ENCODE results near the gene BSDC1.

Gene BSDC1

DNA sequence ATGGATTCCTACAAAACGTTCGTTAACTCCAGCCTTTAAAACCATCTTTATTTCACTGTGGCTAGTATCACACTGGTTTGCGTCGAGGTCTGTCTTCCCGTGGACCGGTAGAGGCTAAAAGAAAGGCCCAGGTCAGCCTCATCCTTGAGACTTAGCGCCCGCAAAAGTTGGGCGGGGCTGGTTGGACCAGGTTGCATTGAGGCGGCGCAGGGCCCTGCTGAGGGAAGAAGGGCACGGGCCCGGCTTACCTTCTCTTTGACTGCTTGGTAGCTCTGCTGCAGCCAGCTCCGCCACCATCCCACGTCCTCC is 455 bp downstream of the BSDC1 start:
- peak; percentile 60 for DNase-seq

DNA sequence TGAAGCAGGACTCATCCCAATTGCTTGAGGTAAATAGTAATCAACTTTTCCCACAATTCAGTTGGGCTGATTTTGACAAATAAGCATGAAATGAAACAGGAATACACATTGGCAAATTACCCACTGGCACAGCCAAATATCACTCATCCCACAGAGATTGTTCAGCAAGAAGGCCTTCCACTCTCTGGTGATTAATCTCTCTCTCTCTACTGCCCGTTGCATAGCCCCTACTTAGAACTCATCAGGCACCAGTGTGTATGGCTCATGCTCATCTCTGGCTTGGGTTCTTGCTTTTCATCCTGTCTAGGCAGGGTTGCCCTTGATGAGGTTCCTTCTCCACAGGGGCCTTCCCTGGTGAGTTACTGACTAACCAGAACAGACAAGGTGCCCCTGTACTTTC is 1.1 kb downstream of the BSDC1 start:
- DNase-seq: no peak

DNA sequence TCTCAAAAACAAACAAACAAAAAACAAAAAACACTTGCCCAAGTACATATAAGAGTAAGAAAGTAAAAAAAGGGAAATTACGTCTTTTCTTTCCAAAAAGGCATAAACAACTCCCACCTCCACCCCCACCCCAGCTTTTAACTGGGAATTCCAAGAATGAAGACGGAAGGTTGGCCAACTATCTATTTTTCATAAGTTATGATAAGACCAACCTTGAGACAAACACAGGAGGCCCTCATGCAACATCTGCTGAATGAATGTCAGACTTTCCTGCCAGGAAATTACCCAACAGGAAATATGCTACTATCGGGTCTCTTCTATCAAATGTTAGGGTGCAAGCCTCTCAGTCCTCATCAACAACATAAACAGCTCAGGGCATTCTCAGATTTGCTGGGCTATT is 1.9 kb downstream of the BSDC1 start:
- DNase-seq: peak; percentile 50

- DNase-seq: peak; percentile 99
Measured at GRCh38 chr1:32390904-32391870, 3.1 kb downstream of the BSDC1 start.

DNA sequence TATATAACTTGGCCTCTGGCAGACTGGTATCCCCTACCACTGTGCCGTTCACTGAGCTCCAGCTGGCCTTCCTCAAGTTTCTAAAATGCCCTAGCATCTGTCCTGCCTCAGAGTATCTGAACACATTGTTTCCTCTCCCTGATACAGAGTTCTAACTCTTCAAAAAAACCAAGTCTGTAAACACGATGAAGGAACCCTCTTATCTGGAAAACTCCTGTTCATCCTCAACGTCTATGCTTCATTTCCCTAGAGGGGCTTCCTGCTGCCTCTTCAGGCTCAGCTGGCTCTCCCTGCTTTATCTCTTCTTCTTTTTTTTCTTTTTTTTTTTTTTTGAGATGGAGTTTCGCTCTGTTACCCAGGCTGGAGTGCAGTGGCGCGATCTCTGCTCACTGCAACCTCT is 5.6 kb downstream of the BSDC1 start:
- DNase-seq: peak; percentile 36

DNA sequence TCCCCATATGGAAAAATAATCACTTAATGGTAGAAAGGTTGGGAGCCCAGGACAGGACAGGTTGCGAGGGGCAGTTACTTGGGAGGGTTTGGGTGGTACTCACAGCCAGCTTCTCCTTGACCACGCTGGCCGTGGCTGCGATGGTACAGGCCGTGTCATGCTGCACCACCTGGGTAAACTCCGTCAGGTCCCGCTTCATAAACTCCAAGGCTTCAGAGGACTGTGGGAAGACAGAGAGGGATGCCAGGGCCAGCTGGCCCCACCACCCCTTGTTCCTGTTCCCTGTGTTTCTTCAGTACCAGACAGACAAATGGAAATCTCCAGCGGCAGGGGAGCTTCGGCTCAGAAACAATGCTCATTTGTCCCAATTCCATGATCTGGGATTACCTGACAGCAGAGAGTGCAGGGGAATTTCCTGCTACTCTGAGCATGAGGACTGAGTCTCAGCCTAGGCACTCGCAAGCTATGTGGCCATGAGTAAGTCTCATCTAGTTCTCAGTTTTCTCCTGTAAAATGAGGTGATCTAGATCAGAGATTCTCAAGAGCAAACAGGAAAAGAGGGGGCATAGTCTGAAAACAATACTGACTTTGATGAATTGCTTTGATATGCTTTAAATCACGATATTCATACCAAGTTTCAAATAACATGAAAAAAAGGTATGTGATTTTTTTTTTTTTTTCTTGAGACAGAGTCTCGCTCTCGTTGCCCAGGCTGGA is 7.4 kb downstream of the BSDC1 start:
- DNase-seq: no peak

- DNase-seq: no peak
Measured at GRCh38 chr1:32380057-32380456, 14.2 kb downstream of the BSDC1 start.

DNA sequence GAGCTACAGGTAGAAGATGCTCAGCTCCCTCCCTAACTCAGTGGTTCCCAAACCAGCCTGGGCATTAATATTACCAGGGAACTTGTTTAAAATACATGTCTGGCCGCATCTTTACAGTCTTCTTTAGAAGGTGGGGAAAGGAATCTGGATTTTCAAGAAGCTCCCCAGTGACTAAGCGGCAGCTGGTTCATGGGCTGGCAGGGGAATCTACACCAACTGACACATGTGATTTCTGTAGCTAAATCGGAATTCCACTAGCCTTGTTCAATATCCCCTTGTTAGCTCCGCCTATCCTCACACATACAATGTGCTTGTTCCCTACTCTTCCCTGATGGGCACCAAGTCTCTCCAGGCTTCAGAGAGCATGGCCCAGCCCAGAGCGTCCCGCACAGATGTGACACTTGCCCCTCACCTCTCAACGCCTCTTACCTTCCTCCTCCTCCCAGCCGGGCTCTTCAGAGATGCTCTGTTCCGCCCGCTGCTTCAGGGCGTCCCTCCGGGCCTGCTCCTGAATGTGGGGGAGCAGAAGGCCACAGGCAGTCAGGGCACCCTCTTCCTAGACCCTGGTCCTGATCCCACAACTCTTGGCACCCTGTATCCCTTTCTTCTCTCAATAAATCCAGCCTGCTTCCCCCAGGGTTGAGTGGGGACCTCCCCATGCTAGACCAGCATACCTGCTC is 16.6 kb downstream of the BSDC1 start:
- DNase-seq: no peak

DNA sequence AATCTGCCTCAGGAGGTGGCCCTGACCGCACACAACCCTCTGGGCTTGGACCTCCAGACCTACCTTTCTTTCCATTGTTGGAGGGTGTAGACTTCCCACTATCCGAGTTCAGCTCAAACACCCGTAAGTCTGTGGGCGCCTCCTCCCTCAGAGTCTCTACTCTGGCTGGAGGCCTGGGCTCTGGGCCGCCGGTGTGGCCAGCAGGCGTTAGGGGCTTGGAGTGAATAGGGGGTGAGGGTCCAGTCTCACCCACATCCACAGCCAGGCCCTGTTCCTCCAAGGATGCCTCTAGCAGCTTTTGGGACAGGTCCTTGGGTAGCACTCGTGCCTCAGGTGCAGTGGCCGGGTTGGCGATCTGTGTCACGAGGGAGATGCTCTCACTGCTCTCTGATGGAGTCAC is 18.0 kb downstream of the BSDC1 start:
- no peak for DNase-seq

DNA sequence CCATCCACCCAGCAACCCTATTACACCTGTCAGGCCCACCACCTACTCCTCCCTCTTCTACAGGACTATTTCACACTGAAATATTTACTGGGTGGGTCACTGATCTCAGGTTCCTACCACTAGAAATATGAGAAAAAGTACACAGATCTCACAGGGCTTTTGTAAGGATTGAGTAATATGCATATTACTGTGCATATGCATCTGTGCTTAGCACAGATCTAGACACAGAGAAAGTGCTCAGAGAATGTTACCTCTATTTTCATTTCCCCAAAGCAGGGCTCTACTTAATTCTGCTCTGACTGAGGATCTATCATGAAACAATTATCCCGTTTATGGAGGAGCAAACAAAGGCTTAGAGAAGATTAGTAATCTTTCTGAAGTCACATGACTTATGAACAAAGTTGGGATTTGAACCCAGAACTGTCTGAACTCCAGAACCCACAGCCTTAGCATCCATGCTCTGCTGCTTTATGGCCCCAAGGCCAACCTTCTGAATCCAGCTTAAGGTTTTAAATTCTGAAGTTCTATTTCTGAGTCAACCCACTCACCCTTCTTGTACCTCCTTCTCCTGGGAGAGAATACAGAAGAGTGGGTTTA is 20.1 kb downstream of the BSDC1 start:
- no peak for DNase-seq

DNA sequence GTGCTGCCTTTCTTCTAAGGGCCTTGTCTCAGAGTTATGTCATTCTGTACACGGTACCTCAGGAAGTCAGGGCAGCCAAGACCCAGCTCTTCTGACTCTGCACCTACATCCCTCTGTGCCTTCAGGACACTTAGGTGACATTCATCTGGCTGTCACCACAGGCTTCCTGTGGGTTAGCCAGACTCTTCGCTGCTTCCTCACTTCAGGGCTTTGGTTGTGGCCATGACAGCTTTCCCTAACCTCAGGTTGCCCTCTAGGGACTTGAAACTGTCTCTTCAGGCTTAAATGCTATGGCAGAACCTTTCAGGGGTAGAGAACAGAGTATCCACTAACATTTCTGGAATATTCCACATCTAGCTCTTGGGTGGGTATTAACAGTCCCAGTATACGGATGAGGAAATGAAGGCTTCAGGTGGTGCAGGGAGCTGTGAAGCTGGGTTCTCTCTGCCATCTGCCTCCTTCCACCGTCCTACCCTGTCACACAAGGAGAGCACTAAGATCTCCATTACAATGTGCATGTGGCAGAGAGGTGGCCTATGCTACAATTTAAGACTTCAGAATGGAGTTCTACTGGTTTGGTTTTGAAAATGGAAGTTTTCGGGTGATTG is 22.0 kb downstream of the BSDC1 start:
- DNase-seq: no peak

DNA sequence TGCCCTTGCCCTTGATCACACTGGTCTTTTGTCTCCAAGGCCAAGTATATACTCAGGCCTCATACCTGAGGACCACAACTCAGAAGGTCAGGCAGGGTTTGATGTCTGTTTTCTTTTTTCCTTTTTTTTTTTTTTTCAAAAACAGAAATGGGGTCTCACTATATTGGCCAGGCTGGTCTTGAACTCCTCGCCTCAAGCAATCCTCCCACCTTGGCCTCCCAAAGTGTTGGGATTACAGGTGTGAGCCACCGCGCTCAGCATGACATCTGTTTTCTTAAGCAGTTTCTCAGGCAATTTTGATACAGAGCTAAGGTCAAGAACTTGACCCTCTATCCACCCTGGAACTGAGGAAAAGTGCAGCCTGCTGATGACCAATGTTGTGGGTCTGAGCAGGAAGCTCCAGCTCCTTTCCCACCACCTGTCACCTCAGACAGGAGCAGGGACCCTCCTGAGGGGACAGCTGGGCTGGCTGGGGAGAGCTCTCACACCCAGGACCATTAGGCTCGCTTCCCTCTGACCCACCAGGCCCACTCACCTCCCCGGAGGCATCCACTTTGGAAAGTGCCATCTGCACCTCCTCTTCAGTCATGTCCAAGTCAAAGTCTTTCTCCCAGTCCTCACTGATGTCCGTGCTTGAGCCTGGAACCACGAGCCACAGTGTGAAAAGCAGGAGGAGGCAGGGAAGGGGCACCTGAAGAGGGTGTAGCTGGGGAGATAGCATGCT is 26.2 kb downstream of the BSDC1 start:
- no peak for DNase-seq

GRCh38 chr1:32365445-32365844 is 28.8 kb downstream of the BSDC1 start:
- DNase-seq: no peak

GRCh38 chr1:32364836-32365235 is 29.4 kb downstream of the BSDC1 start:
- DNase-seq: no peak

- no peak for DNase-seq
Measured at GRCh38 chr1:32363713-32364112, 30.5 kb downstream of the BSDC1 start.

DNA sequence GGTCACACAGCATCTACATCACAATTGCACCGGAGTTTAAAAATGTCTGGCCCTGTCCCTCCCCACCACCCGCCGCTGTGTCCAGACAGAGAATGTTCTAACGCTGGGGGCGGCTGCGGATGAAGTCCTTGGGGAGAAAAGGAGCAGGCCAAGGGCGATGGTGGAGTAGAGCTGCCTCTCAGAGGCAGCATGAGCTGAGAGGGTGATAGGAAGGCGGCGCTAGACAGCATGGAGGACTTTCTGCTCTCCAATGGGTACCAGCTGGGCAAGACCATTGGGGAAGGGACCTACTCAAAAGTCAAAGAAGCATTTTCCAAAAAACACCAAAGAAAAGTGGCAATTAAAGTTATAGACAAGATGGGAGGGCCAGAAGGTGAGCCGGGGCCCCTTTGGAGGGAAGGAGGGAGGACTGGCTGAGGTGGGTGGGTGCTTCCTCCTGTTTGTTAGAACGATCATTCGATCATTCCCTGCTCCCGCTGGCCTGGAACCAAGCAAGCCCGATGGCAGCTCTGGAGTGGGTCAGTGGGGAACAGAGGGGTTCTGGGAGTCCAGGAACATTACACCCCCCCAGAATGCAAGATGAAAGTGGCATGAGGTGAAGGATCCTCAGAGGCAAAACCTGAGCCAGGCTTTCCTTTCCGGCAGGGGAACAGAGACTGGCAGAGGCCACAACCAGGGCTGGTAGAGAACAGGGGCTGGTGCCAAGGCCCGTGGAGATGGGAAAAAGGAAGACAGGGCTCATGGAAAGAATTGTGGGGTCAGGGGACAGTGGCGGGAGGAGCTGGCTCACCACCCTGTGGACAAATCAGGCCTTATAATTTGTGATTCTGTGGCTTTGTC is 31.5 kb downstream of the BSDC1 start, which contains the start of the genes FAM229A and TSSK3:
FAM229A (minus strand) TSS at position 12 of the 840 bp plus-strand sequence. CDS start 394 bp downstream, outside the sequence.
TSSK3 (plus strand) TSS at position 66 of the 840 bp plus-strand sequence; CDS start at position 229, 163 bp downstream.
- no peak for DNase-seq

- DNase-seq: peak; percentile 31
Measured at GRCh38 chr1:32361674-32362473, 32.4 kb downstream of the BSDC1 start.

- no peak for DNase-seq
Measured at GRCh38 chr1:32361308-32361673, 33.0 kb downstream of the BSDC1 start.

- DNase-seq: no peak
Measured at GRCh38 chr1:32358435-32358834, 35.8 kb downstream of the BSDC1 start.

- DNase-seq: no peak
Measured at GRCh38 chr1:32357614-32358013, 36.6 kb downstream of the BSDC1 start.
